WTC11 (cell line): Measurements from ENCODE around the gene S100B. TPM values are rescaled to one million over a fixed set of nuclear protein-coding genes. Genes with fewer than 3 reads are reported as not detected.

Source experiments
- ATAC-seq: fragments of 200-7000 bp; cut with Tn5 transposase; 2 replicates; pipeline ENCODE4 v1.10.0; 2021; ENCODE audit warnings: mild to moderate bottlenecking, moderate library complexity
- CTCF ChIA-PET: fragments of 300-600 bp; sonication (Branson Sonifier 250); formaldehyde crosslinking; loops from one replicate; lab custom pipeline; 2021; ENCODE audit warnings: antibody characterized with exemption; lab: Charles Lee
- POLR2A ChIA-PET: fragments of 350-600 bp; sonication (Branson Sonifier 250); formaldehyde crosslinking; loops from one replicate; lab custom pipeline; 2021; ENCODE audit warnings: antibody characterized with exemption; lab: Charles Lee
- DNase-seq: peaks from one replicate; pipeline ENCODE4 v3.0.0; 2021; ENCODE audit warnings: low spot score
- H3K27ac Mint-ChIP-seq: 2 replicates; pipeline ENCODE4 v1.8.0; 2021; ENCODE audit warnings: mixed read lengths
- H3K27me3 Mint-ChIP-seq: 2 replicates; pipeline ENCODE4 v1.8.0; 2021; ENCODE audit warnings: low read depth, mild to moderate bottlenecking, moderate library complexity, mixed read lengths
- H3K36me3 Mint-ChIP-seq: 2 replicates; pipeline ENCODE4 v1.8.0; 2021; ENCODE audit warnings: mixed read lengths
- H3K4me1 Mint-ChIP-seq: 2 replicates; pipeline ENCODE4 v1.8.0; 2022; ENCODE audit warnings: mixed read lengths
- H3K4me3 Mint-ChIP-seq: 2 replicates; pipeline ENCODE4 v1.8.0; 2021; ENCODE audit warnings: mild to moderate bottlenecking, moderate library complexity, mixed read lengths
- H3K9me3 Mint-ChIP-seq: 2 replicates; pipeline ENCODE4 v1.8.0; 2021; ENCODE audit warnings: mixed read lengths
- CREM ChIP-seq: sonication (generic); formaldehyde crosslinking; IDR thresholded peaks from 2 replicates; pipeline ENCODE4 v1.8.1; 2022; ENCODE audit warnings: mild to moderate bottlenecking, missing genetic modification reagents, moderate library complexity
- ESRRA ChIP-seq: sonication (generic); formaldehyde crosslinking; IDR thresholded peaks from 2 replicates; pipeline ENCODE4 v1.8.1; 2022; ENCODE audit warnings: mild to moderate bottlenecking, missing genetic modification reagents, borderline replicate concordance
- MYBL2 ChIP-seq: sonication (generic); formaldehyde crosslinking; IDR thresholded peaks from 2 replicates; pipeline ENCODE4 v1.8.1; 2023; ENCODE audit warnings: mild to moderate bottlenecking, moderate library complexity, missing genetic modification reagents
- NFE2L1 ChIP-seq: sonication (generic); formaldehyde crosslinking; IDR thresholded peaks from 2 replicates; pipeline ENCODE4 v1.8.1; 2023; ENCODE audit warnings: missing genetic modification reagents
- SMAD3 ChIP-seq: sonication (generic); formaldehyde crosslinking; IDR thresholded peaks from 2 replicates; pipeline ENCODE4 v1.8.0; 2022; ENCODE audit warnings: missing genetic modification reagents, mild to moderate bottlenecking, borderline replicate concordance
- ZNF232 ChIP-seq: sonication (generic); formaldehyde crosslinking; IDR thresholded peaks from 2 replicates; pipeline ENCODE4 v1.8.0; 2022; ENCODE audit warnings: mild to moderate bottlenecking, missing genetic modification reagents
- ZNF416 ChIP-seq: fragments of 250-450 bp; sonication (Bioruptor Pico); IDR thresholded peaks from 2 replicates; pipeline ENCODE4 v1.9.0; 2021; ENCODE audit warnings: mild to moderate bottlenecking, inconsistent platforms
- total RNA-seq: library from RNA; stranded (reverse); gene quantifications from 3 replicates; pipeline ENCODE4 v1.2.3, GENCODE V29; 2021
- TF ChIP-seq, protein P1 (sequence below): sonication (generic); formaldehyde crosslinking; IDR thresholded peaks from 2 replicates; pipeline ENCODE4 v1.8.0; 2022; ENCODE audit warnings: mild to moderate bottlenecking, missing genetic modification reagents
- TF ChIP-seq, protein P2 (sequence below): sonication (generic); formaldehyde crosslinking; IDR thresholded peaks from 2 replicates; pipeline ENCODE4 v1.8.1; 2023; ENCODE audit warnings: mild to moderate bottlenecking, missing genetic modification reagents, moderate library complexity
- TF ChIP-seq, protein P3 (sequence below): fragments of 250-450 bp; sonication (Bioruptor Pico); conservative IDR thresholded peaks from 2 replicates; pipeline ENCODE4 v1.9.0; 2021; ENCODE audit warnings: mild to moderate bottlenecking
- TF ChIP-seq, protein P4 (sequence below): fragments of 250-450 bp; sonication (Bioruptor Pico); IDR thresholded peaks from 2 replicates; pipeline ENCODE4 v1.8.0; 2021; ENCODE audit warnings: mild to moderate bottlenecking
- TF ChIP-seq, protein P5 (sequence below): sonication (generic); formaldehyde crosslinking; IDR thresholded peaks from 2 replicates; pipeline ENCODE4 v1.8.1; 2023; ENCODE audit warnings: mild to moderate bottlenecking, moderate library complexity, missing genetic modification reagents
- TF ChIP-seq, protein P6 (sequence below): fragments of 250-450 bp; sonication (Bioruptor Pico); IDR thresholded peaks from 2 replicates; pipeline ENCODE4 v1.9.0; 2021; ENCODE audit warnings: mild to moderate bottlenecking

Gene S100B
- total RNA-seq, 1 experiment from 2014 or later: 0.46 TPM

DNA sequence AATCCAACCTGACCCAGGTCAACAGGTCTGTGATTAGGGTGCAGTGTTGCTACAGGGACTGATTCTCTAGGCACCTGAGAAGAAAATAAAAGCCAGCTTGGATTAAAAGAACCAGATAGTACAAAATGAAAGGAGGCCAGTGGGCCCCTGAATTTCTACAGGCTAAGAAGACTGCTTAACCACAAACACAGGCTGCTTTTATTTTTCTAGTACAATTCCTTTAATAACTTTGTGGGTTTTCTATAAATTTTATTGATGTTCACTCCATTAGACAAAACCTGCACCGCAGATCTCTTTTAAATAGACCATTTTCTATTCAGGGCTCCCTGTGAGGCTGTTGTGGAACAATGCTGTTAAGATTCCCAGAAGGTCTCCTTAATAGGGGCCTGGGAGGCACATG lies 20.9 kb upstream of the S100B start:
- H3K4me1 Mint-ChIP-seq: peaks cover 9% of the 10 kb centered on the region
- peaks cover 21% of the 10 kb centered on the region for H3K9me3 Mint-ChIP-seq
- POLR2A ChIA-PET: no interaction called here
- TF ChIP-seq, protein P1, sequence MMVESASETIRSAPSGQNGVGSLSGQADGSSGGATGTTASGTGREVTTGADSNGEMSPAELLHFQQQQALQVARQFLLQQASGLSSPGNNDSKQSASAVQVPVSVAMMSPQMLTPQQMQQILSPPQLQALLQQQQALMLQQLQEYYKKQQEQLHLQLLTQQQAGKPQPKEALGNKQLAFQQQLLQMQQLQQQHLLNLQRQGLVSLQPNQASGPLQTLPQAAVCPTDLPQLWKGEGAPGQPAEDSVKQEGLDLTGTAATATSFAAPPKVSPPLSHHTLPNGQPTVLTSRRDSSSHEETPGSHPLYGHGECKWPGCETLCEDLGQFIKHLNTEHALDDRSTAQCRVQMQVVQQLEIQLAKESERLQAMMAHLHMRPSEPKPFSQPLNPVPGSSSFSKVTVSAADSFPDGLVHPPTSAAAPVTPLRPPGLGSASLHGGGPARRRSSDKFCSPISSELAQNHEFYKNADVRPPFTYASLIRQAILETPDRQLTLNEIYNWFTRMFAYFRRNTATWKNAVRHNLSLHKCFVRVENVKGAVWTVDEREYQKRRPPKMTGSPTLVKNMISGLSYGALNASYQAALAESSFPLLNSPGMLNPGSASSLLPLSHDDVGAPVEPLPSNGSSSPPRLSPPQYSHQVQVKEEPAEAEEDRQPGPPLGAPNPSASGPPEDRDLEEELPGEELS: no peak
- TF ChIP-seq, protein P2, sequence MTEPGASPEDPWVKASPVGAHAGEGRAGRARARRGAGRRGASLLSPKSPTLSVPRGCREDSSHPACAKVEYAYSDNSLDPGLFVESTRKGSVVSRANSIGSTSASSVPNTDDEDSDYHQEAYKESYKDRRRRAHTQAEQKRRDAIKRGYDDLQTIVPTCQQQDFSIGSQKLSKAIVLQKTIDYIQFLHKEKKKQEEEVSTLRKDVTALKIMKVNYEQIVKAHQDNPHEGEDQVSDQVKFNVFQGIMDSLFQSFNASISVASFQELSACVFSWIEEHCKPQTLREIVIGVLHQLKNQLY: no peak
- DNase-seq (no peak), ATAC-seq (no peak)
- CTCF ChIA-PET: no interaction called here
- H3K27ac Mint-ChIP-seq: no peak overlapping the region
- H3K4me3 Mint-ChIP-seq: no peak overlapping the region
- peaks cover 19% of the 10 kb centered on the region for H3K36me3 Mint-ChIP-seq
- H3K27me3 Mint-ChIP-seq: no peaks in the 10 kb centered on the region; the same call in 1 of the 2 replicates

DNA sequence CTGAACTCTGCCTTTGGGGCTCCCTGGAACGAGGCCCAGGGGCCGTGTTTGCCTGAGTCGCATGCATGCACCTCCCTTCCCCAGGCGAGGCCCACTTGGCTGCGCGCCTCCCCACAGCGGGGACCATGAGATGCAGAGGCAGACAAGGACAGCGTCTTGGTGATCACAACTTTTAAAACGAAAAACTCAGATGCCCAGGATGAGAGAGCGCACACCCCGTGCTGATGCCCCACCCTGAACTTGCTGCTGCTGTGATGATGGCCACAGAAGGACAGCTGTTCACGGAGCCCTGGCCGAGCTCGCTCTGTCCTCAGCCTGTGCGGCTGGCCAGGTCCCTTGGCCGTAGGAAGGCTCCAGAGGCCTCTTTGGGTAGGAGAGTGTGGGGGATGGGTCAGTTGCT lies 19.2 kb upstream of the S100B start:
- no peak overlapping the region for H3K27ac Mint-ChIP-seq
- no peak for ATAC-seq
- CTCF ChIA-PET: no interaction called here
- POLR2A ChIA-PET: no interaction called here
- no peaks in the 10 kb centered on the region; the same call in none of the 2 replicates for H3K27me3 Mint-ChIP-seq
- no peak for DNase-seq
- peaks cover 19% of the 10 kb centered on the region for H3K36me3 Mint-ChIP-seq
- H3K4me1 Mint-ChIP-seq: peaks cover 19% of the 10 kb centered on the region
- H3K9me3 Mint-ChIP-seq: peaks cover 29% of the 10 kb centered on the region
- TF ChIP-seq ZNF416 (CRISPR knock-in tag) (no peak), CREM (no peak), SMAD3 (CRISPR knock-in tag) (no peak)
- TF ChIP-seq, protein P3, sequence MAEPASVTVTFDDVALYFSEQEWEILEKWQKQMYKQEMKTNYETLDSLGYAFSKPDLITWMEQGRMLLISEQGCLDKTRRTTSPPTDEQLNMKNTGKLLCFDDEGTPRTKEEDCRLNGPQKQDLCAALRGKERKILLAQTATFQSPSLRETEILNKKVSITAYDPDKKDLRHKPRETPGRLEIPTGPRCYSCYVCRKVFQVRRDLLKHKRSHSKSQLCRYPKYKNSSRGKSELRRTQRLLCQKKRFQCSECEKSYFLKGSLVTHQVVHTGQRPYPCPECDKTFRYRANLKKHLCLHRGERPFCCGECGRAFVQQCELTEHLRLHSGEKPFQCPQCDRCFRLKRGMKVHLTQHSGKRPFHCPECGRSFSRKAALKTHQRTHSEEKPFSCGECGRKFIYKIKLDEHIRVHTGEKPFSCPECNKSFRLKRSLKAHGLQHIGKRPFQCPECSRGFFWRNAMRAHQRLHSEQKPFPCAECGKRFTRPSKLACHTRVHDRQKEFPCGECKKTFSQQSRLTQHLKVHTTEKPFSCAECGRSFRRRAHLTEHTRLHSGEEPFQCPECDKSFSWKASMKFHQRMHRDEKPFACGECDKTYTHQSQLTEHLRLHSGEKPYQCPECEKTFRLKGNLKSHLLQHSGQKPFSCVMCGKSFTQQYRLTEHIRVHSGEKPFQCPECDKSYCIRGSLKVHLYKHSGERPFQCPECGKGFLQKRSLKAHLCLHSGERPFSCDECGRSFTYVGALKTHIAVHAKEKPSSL (CRISPR knock-in tag): no peak
- TF ChIP-seq, protein P1: no peak
- TF ChIP-seq, protein P4, sequence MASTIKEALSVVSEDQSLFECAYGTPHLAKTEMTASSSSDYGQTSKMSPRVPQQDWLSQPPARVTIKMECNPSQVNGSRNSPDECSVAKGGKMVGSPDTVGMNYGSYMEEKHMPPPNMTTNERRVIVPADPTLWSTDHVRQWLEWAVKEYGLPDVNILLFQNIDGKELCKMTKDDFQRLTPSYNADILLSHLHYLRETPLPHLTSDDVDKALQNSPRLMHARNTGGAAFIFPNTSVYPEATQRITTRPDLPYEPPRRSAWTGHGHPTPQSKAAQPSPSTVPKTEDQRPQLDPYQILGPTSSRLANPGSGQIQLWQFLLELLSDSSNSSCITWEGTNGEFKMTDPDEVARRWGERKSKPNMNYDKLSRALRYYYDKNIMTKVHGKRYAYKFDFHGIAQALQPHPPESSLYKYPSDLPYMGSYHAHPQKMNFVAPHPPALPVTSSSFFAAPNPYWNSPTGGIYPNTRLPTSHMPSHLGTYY: no peak
- no peak overlapping the region for H3K4me3 Mint-ChIP-seq

DNA sequence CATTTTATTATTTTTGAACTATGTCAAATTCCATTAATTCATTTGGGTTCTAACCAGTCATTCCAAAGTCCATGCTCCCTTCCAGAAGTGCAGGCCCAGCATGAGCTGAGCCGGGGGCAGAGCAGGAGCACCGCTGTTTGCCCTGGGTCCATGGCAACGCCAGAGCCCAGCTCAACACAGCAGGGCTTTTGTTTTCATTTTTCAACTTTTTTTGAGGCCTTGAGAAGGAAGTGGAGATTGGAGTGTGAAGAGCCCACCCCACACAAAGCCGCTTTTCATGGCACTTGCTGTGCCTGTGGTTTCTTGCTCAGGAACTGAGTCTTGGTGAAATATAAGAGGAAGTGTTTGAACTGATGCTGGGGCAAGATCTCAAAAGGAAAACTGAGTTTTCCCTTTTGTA lies 17.3 kb upstream of the S100B start:
- peaks cover 19% of the 10 kb centered on the region for H3K36me3 Mint-ChIP-seq
- no peaks in the 10 kb centered on the region; the same call in none of the 2 replicates for H3K27me3 Mint-ChIP-seq
- no peak overlapping the region for H3K27ac Mint-ChIP-seq
- DNase-seq: no peak
- peaks cover 29% of the 10 kb centered on the region for H3K9me3 Mint-ChIP-seq
- H3K4me3 Mint-ChIP-seq: no peak overlapping the region
- ATAC-seq: peak; percentile 60
- peaks cover 19% of the 10 kb centered on the region for H3K4me1 Mint-ChIP-seq
- ChIA-PET POLR2A (interaction anchor here (0.6 kb wide), 2 partner anchors 13 to 53 kb away, joined by 3 to 4 read pairs; partner anchors contain the start of gene PRMT2), CTCF (interaction anchor here (0.9 kb wide), 1 partner anchor 12 kb away, joined by 5 read pairs; no protein-coding TSS in a partner anchor)
- TF ChIP-seq NFE2L1 (CRISPR knock-in tag) (no peak), ESRRA (CRISPR knock-in tag) (no peak), ZNF232 (CRISPR knock-in tag) (no peak), MYBL2 (CRISPR knock-in tag) (no peak)
- TF ChIP-seq, protein P5, sequence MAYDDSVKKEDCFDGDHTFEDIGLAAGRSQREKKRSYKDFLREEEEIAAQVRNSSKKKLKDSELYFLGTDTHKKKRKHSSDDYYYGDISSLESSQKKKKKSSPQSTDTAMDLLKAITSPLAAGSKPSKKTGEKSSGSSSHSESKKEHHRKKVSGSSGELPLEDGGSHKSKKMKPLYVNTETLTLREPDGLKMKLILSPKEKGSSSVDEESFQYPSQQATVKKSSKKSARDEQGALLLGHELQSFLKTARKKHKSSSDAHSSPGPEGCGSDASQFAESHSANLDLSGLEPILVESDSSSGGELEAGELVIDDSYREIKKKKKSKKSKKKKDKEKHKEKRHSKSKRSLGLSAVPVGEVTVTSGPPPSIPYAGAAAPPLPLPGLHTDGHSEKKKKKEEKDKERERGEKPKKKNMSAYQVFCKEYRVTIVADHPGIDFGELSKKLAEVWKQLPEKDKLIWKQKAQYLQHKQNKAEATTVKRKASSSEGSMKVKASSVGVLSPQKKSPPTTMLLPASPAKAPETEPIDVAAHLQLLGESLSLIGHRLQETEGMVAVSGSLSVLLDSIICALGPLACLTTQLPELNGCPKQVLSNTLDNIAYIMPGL: no peak
- TF ChIP-seq, protein P6, sequence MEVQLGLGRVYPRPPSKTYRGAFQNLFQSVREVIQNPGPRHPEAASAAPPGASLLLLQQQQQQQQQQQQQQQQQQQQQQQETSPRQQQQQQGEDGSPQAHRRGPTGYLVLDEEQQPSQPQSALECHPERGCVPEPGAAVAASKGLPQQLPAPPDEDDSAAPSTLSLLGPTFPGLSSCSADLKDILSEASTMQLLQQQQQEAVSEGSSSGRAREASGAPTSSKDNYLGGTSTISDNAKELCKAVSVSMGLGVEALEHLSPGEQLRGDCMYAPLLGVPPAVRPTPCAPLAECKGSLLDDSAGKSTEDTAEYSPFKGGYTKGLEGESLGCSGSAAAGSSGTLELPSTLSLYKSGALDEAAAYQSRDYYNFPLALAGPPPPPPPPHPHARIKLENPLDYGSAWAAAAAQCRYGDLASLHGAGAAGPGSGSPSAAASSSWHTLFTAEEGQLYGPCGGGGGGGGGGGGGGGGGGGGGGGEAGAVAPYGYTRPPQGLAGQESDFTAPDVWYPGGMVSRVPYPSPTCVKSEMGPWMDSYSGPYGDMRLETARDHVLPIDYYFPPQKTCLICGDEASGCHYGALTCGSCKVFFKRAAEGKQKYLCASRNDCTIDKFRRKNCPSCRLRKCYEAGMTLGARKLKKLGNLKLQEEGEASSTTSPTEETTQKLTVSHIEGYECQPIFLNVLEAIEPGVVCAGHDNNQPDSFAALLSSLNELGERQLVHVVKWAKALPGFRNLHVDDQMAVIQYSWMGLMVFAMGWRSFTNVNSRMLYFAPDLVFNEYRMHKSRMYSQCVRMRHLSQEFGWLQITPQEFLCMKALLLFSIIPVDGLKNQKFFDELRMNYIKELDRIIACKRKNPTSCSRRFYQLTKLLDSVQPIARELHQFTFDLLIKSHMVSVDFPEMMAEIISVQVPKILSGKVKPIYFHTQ (CRISPR knock-in tag): no peak
